GM10266 (cell line): ENCODE results near the gene GRIN3A.
"Not testable (repeated sequence)": the region's sequence is repeated elsewhere in the genome, so short reads cannot be mapped to it uniquely, and the experiment has no call there.

Experiments used
- DNase-seq: peaks from one replicate; pipeline ENCODE4 v3.0.0; 2012; ENCODE audit errors: extremely low spot score
- CTCF ChIP-seq: IDR thresholded peaks from 2 replicates; pipeline ENCODE4 v1.5.1; 2012; ENCODE audit warnings: mild to moderate bottlenecking, low read depth; ENCODE audit not compliant: control insufficient read depth, insufficient read depth; ENCODE audit errors: missing control alignments

Gene GRIN3A

GRCh38 chr9:101739311-101739710 is 864 bp upstream of the GRIN3A start:
- no peak for DNase-seq
- TF ChIP-seq CTCF: no peak

- DNase-seq: no peak
- no peak for TF ChIP-seq CTCF
Observed at GRCh38 chr9:101737705-101738565, 512 bp downstream of the GRIN3A start.

GRCh38 chr9:101737165-101737704 is 1.2 kb downstream of the GRIN3A start:
- DNase-seq: no peak
- TF ChIP-seq CTCF: no peak

- no peak for TF ChIP-seq CTCF
- no peak for DNase-seq
Observed at GRCh38 chr9:101736717-101737116, 1.7 kb downstream of the GRIN3A start.

- DNase-seq: no peak
- TF ChIP-seq CTCF: no peak
Observed at GRCh38 chr9:101731429-101731828, 7.0 kb downstream of the GRIN3A start.

- DNase-seq: peak; percentile 58
- TF ChIP-seq CTCF: peak; percentile 67
Observed at GRCh38 chr9:101727612-101728524, 10.6 kb downstream of the GRIN3A start.

GRCh38 chr9:101724271-101724670 is 14.2 kb downstream of the GRIN3A start:
- DNase-seq: not testable (repeated sequence)
